WTC11 (cell line): ENCODE results near the gene PERP. TPM values are rescaled to one million over a fixed set of nuclear protein-coding genes. Genes with fewer than 3 reads are reported as not detected.

Experiments
- ATAC-seq: fragments of 200-7000 bp; cut with Tn5 transposase; 2 replicates; pipeline ENCODE4 v1.10.0; 2021; ENCODE audit warnings: mild to moderate bottlenecking, moderate library complexity
- CTCF ChIA-PET: fragments of 300-600 bp; sonication (Branson Sonifier 250); formaldehyde crosslinking; loops from one replicate; lab custom pipeline; 2021; ENCODE audit warnings: antibody characterized with exemption; lab: Charles Lee
- POLR2A ChIA-PET: fragments of 350-600 bp; sonication (Branson Sonifier 250); formaldehyde crosslinking; loops from one replicate; lab custom pipeline; 2021; ENCODE audit warnings: antibody characterized with exemption; lab: Charles Lee
- DNase-seq: peaks from one replicate; pipeline ENCODE4 v3.0.0; 2021; ENCODE audit warnings: low spot score
- H3K27ac Mint-ChIP-seq: 2 replicates; pipeline ENCODE4 v1.8.0; 2021; ENCODE audit warnings: mixed read lengths
- H3K27me3 Mint-ChIP-seq: 2 replicates; pipeline ENCODE4 v1.8.0; 2021; ENCODE audit warnings: low read depth, mild to moderate bottlenecking, moderate library complexity, mixed read lengths
- H3K36me3 Mint-ChIP-seq: 2 replicates; pipeline ENCODE4 v1.8.0; 2021; ENCODE audit warnings: mixed read lengths
- H3K4me1 Mint-ChIP-seq: 2 replicates; pipeline ENCODE4 v1.8.0; 2022; ENCODE audit warnings: mixed read lengths
- H3K4me3 Mint-ChIP-seq: 2 replicates; pipeline ENCODE4 v1.8.0; 2021; ENCODE audit warnings: mild to moderate bottlenecking, moderate library complexity, mixed read lengths
- H3K9me3 Mint-ChIP-seq: 2 replicates; pipeline ENCODE4 v1.8.0; 2021; ENCODE audit warnings: mixed read lengths
- CREM ChIP-seq: sonication (generic); formaldehyde crosslinking; IDR thresholded peaks from 2 replicates; pipeline ENCODE4 v1.8.1; 2022; ENCODE audit warnings: mild to moderate bottlenecking, missing genetic modification reagents, moderate library complexity
- FOXJ3 ChIP-seq: sonication (generic); formaldehyde crosslinking; IDR thresholded peaks from 2 replicates; pipeline ENCODE4 v1.9.0; 2021; ENCODE audit warnings: missing genetic modification reagents, mild to moderate bottlenecking, borderline replicate concordance
- FOXP1 ChIP-seq: sonication (generic); formaldehyde crosslinking; IDR thresholded peaks from 2 replicates; pipeline ENCODE4 v1.8.0; 2022; ENCODE audit warnings: missing genetic modification reagents, mild to moderate bottlenecking, moderate library complexity, borderline replicate concordance
- JUN ChIP-seq: sonication (generic); formaldehyde crosslinking; IDR thresholded peaks from 2 replicates; pipeline ENCODE4 v1.8.0; 2023; ENCODE audit warnings: mild to moderate bottlenecking, missing genetic modification reagents
- NFE2L1 ChIP-seq: sonication (generic); formaldehyde crosslinking; IDR thresholded peaks from 2 replicates; pipeline ENCODE4 v1.8.1; 2023; ENCODE audit warnings: missing genetic modification reagents
- NFYB ChIP-seq: sonication (generic); formaldehyde crosslinking; conservative IDR thresholded peaks from 2 replicates; pipeline ENCODE4 v1.8.0; 2022; ENCODE audit warnings: low read depth, missing genetic modification reagents
- SMAD3 ChIP-seq: sonication (generic); formaldehyde crosslinking; IDR thresholded peaks from 2 replicates; pipeline ENCODE4 v1.8.0; 2022; ENCODE audit warnings: missing genetic modification reagents, mild to moderate bottlenecking, borderline replicate concordance
- SP1 ChIP-seq: sonication (generic); formaldehyde crosslinking; conservative IDR thresholded peaks from 2 replicates; pipeline ENCODE4 v1.8.1; 2022; ENCODE audit warnings: missing genetic modification reagents
- ZNF121 ChIP-seq: sonication (generic); formaldehyde crosslinking; IDR thresholded peaks from 2 replicates; pipeline ENCODE4 v1.8.0; 2023; ENCODE audit warnings: missing genetic modification reagents
- ZNF396 ChIP-seq: fragments of 250-450 bp; sonication (Bioruptor Pico); IDR thresholded peaks from 2 replicates; pipeline ENCODE4 v1.8.0; 2021; ENCODE audit warnings: mild to moderate bottlenecking, moderate library complexity, borderline replicate concordance
- total RNA-seq: library from RNA; stranded (reverse); gene quantifications from 3 replicates; pipeline ENCODE4 v1.2.3, GENCODE V29; 2021
- TF ChIP-seq, protein P1 (sequence below): sonication (generic); formaldehyde crosslinking; IDR thresholded peaks from 2 replicates; pipeline ENCODE4 v1.8.1; 2023; ENCODE audit warnings: mild to moderate bottlenecking, missing genetic modification reagents, borderline replicate concordance
- TF ChIP-seq, protein P2 (sequence below): sonication (generic); formaldehyde crosslinking; IDR thresholded peaks from 2 replicates; pipeline ENCODE4 v1.8.1; 2023; ENCODE audit warnings: mild to moderate bottlenecking, missing genetic modification reagents, moderate library complexity
- TF ChIP-seq, protein P3 (sequence below): sonication (generic); formaldehyde crosslinking; IDR thresholded peaks from 2 replicates; pipeline ENCODE4 v1.8.0; 2022; ENCODE audit warnings: mild to moderate bottlenecking, missing genetic modification reagents
- TF ChIP-seq, protein P4 (sequence below): sonication (generic); formaldehyde crosslinking; IDR thresholded peaks from 2 replicates; pipeline ENCODE4 v1.8.0; 2022; ENCODE audit warnings: mild to moderate bottlenecking, missing genetic modification reagents
- TF ChIP-seq, protein P5 (sequence below): sonication (generic); formaldehyde crosslinking; IDR thresholded peaks from 2 replicates; pipeline ENCODE4 v1.8.1; 2022; ENCODE audit warnings: missing genetic modification reagents, borderline replicate concordance
- TF ChIP-seq, protein P6 (sequence below): sonication (generic); formaldehyde crosslinking; IDR thresholded peaks from 2 replicates; pipeline ENCODE4 v1.8.1; 2023; ENCODE audit warnings: mild to moderate bottlenecking, missing genetic modification reagents, moderate library complexity

Gene PERP
- total RNA-seq, 1 experiment from 2014 or later: 26.9 TPM

DNA sequence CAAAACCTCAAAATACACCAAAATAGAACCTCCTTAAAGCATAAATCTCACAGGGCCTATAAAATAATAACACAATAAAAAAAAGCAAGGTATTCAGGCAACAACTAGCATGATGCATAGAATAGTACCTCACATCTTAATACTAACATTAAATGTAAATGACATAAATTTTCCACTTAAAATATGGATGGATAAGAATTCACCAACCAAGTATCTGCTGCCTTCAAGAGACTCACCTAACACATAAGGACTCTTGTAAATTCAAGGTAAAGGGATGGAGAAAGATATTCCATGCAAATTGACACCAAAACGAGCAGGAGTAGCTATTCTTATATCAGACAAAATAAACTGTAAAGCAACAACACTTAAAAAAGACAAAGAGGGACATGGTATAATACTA is 52.2 kb downstream of the PERP start:
- Mint-ChIP-seq H3K27me3 (peaks cover 3% of the 10 kb centered on the region), H3K4me1 (no peaks in the 10 kb centered on the region), H3K9me3 (peaks cover 32% of the 10 kb centered on the region), H3K4me3 (no peak overlapping the region), H3K36me3 (peaks cover 7% of the 10 kb centered on the region; the same call in 1 of the 2 replicates), H3K27ac (no peak overlapping the region)
- ChIA-PET POLR2A (no interaction called here), CTCF (interaction anchor here (3.0 kb wide), 1 partner anchor 48 kb away, joined by 10 read pairs; no protein-coding TSS in a partner anchor)
- ATAC-seq: no peak
- TF ChIP-seq, protein P1, sequence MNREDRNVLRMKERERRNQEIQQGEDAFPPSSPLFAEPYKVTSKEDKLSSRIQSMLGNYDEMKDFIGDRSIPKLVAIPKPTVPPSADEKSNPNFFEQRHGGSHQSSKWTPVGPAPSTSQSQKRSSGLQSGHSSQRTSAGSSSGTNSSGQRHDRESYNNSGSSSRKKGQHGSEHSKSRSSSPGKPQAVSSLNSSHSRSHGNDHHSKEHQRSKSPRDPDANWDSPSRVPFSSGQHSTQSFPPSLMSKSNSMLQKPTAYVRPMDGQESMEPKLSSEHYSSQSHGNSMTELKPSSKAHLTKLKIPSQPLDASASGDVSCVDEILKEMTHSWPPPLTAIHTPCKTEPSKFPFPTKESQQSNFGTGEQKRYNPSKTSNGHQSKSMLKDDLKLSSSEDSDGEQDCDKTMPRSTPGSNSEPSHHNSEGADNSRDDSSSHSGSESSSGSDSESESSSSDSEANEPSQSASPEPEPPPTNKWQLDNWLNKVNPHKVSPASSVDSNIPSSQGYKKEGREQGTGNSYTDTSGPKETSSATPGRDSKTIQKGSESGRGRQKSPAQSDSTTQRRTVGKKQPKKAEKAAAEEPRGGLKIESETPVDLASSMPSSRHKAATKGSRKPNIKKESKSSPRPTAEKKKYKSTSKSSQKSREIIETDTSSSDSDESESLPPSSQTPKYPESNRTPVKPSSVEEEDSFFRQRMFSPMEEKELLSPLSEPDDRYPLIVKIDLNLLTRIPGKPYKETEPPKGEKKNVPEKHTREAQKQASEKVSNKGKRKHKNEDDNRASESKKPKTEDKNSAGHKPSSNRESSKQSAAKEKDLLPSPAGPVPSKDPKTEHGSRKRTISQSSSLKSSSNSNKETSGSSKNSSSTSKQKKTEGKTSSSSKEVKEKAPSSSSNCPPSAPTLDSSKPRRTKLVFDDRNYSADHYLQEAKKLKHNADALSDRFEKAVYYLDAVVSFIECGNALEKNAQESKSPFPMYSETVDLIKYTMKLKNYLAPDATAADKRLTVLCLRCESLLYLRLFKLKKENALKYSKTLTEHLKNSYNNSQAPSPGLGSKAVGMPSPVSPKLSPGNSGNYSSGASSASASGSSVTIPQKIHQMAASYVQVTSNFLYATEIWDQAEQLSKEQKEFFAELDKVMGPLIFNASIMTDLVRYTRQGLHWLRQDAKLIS: no peak
- TF ChIP-seq SP1: no peak
- no peak for TF ChIP-seq ZNF396 (CRISPR knock-in tag)
- TF ChIP-seq NFE2L1 (CRISPR knock-in tag): no peak
- DNase-seq: no peak

DNA sequence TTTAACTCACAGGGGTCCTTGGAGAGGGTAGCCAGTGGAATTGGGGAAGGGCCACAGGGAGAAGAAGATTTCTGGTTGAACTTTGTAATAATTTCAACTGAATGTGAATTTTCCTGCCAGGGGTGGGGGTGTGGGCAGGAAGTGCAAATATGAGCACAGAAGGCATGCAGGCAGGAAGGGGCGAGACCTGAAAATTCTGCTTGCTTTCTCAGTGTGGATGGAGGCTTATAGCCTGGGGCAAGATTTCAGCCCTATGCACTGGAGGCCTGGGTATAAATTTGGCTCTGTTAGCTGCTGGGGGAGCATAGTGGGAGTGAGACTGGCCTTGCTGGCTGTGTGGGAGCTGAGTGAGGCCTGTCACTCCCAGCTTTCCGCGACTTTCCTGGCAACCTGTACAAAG is 54.4 kb downstream of the PERP start:
- DNase-seq (no peak), ATAC-seq (no peak)
- POLR2A ChIA-PET: no interaction called here
- Mint-ChIP-seq H3K36me3 (peaks cover 5% of the 10 kb centered on the region; the same call in 1 of the 2 replicates), H3K4me3 (no peak overlapping the region), H3K9me3 (peaks cover 25% of the 10 kb centered on the region), H3K27me3 (peaks cover 3% of the 10 kb centered on the region; the same call in 1 of the 2 replicates), H3K27ac (no peak overlapping the region), H3K4me1 (peaks cover 1% of the 10 kb centered on the region; the same call in 1 of the 2 replicates)
- CTCF ChIA-PET: interaction anchor here (3.0 kb wide), 1 partner anchor 46 kb away, joined by 10 read pairs; no protein-coding TSS in a partner anchor
- TF ChIP-seq, protein P2, sequence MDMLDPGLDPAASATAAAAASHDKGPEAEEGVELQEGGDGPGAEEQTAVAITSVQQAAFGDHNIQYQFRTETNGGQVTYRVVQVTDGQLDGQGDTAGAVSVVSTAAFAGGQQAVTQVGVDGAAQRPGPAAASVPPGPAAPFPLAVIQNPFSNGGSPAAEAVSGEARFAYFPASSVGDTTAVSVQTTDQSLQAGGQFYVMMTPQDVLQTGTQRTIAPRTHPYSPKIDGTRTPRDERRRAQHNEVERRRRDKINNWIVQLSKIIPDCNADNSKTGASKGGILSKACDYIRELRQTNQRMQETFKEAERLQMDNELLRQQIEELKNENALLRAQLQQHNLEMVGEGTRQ (CRISPR knock-in tag): no peak
- TF ChIP-seq FOXJ3 (CRISPR knock-in tag) (no peak), SMAD3 (CRISPR knock-in tag) (no peak), NFYB (CRISPR knock-in tag) (no peak), CREM (CRISPR knock-in tag) (no peak), ZNF121 (no peak), JUN (CRISPR knock-in tag) (no peak), FOXP1 (no peak)
- TF ChIP-seq, protein P3, sequence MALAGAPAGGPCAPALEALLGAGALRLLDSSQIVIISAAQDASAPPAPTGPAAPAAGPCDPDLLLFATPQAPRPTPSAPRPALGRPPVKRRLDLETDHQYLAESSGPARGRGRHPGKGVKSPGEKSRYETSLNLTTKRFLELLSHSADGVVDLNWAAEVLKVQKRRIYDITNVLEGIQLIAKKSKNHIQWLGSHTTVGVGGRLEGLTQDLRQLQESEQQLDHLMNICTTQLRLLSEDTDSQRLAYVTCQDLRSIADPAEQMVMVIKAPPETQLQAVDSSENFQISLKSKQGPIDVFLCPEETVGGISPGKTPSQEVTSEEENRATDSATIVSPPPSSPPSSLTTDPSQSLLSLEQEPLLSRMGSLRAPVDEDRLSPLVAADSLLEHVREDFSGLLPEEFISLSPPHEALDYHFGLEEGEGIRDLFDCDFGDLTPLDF (CRISPR knock-in tag): no peak
- TF ChIP-seq, protein P4, sequence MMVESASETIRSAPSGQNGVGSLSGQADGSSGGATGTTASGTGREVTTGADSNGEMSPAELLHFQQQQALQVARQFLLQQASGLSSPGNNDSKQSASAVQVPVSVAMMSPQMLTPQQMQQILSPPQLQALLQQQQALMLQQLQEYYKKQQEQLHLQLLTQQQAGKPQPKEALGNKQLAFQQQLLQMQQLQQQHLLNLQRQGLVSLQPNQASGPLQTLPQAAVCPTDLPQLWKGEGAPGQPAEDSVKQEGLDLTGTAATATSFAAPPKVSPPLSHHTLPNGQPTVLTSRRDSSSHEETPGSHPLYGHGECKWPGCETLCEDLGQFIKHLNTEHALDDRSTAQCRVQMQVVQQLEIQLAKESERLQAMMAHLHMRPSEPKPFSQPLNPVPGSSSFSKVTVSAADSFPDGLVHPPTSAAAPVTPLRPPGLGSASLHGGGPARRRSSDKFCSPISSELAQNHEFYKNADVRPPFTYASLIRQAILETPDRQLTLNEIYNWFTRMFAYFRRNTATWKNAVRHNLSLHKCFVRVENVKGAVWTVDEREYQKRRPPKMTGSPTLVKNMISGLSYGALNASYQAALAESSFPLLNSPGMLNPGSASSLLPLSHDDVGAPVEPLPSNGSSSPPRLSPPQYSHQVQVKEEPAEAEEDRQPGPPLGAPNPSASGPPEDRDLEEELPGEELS (CRISPR knock-in tag): no peak
- TF ChIP-seq, protein P5, sequence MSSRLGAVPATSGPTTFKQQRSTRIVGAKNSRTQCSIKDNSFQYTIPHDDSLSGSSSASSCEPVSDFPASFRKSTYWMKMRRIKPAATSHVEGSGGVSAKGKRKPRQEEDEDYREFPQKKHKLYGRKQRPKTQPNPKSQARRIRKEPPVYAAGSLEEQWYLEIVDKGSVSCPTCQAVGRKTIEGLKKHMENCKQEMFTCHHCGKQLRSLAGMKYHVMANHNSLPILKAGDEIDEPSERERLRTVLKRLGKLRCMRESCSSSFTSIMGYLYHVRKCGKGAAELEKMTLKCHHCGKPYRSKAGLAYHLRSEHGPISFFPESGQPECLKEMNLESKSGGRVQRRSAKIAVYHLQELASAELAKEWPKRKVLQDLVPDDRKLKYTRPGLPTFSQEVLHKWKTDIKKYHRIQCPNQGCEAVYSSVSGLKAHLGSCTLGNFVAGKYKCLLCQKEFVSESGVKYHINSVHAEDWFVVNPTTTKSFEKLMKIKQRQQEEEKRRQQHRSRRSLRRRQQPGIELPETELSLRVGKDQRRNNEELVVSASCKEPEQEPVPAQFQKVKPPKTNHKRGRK (CRISPR knock-in tag): no peak
- TF ChIP-seq, protein P6, sequence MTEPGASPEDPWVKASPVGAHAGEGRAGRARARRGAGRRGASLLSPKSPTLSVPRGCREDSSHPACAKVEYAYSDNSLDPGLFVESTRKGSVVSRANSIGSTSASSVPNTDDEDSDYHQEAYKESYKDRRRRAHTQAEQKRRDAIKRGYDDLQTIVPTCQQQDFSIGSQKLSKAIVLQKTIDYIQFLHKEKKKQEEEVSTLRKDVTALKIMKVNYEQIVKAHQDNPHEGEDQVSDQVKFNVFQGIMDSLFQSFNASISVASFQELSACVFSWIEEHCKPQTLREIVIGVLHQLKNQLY: no peak
